MM.1S (cell line): ENCODE results near the gene MEMO1.
"Not testable (repeated sequence)": the region's sequence is repeated elsewhere in the genome, so short reads cannot be mapped to it uniquely, and the experiment has no call there.

ENCODE experiments used
- CTCF ChIP-seq: fragments of 300-600 bp; sonication (generic); IDR thresholded peaks from 2 replicates; pipeline ENCODE4 v1.5.1; 2016; ENCODE audit warnings: antibody characterized with exemption, low read length, mixed read lengths
- EZH2 ChIP-seq: fragments of 300-600 bp; sonication (generic); optimal IDR thresholded peaks from 2 replicates; pipeline ENCODE3; 2017; ENCODE audit warnings: low read depth, mild to moderate bottlenecking, antibody characterized with exemption, low read length, mixed read lengths

GRCh38 chr2:31842150-31842549 lies 168.7 kb downstream of the MEMO1 start:
- not testable (repeated sequence) for TF ChIP-seq EZH2, CTCF
